SHP77 (cell line): Measurements from ENCODE around the gene HAPLN2.

Source experiments
- DNase-seq, 2 experiments: peaks; one replicate each; lab custom pipeline; 2025; lab: John Stamatoyannopoulos, UW

The HAPLN2 gene

DNA sequence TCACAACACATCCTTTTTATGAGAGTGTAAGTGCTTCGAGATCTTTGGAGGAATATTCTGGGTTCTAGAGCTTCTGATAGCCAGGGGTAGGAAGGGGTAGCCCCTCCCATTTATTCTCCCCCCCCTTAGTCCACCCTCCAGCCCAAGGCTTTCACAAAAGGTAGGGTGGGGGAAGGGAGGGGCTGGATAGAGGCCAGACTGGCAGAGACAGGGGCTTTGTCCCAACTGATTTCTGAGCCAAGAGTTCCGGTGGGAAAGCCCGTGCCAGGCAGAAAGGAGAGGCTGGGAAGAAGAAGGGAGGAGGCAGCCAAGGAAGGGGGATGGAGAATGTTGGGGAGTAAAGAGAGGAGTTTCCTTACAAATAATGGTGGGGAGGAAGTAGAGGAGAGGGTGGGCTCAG is 25.8 kb downstream of the HAPLN2 start:
- no peak for DNase-seq

DNA sequence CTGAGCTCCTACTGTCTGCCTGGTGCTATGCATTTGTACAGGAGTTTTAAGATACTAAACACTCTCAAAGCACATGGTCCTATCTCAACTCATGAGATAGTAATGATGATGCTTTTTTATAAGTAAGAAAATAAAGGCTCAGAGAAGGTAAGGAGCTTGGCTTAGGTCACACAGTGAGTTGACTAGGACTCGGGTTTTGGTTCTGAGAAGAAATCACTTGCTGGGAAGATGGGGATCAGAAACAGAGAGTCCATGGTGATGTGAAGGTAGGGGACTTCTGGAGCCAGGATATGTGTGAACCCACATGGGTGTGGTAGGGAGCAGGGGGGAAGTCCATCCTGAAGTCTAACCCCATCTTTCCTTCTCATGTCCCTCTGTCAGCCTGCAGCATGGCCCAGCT is 26.5 kb downstream of the HAPLN2 start:
- no peak for DNase-seq

DNA sequence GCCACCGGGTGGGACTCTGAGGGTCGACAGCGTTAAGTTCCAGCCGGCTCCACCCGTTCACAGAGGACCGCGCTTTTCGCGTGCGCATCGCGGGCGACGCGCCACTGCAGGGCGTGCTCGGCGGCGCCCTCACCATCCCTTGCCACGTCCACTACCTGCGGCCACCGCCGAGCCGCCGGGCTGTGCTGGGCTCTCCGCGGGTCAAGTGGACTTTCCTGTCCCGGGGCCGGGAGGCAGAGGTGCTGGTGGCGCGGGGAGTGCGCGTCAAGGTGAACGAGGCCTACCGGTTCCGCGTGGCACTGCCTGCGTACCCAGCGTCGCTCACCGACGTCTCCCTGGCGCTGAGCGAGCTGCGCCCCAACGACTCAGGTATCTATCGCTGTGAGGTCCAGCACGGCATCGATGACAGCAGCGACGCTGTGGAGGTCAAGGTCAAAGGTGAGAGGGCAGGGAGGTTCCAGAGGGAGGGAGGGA is 27.6 kb downstream of the HAPLN2 start:
- DNase-seq, result no peak

DNA sequence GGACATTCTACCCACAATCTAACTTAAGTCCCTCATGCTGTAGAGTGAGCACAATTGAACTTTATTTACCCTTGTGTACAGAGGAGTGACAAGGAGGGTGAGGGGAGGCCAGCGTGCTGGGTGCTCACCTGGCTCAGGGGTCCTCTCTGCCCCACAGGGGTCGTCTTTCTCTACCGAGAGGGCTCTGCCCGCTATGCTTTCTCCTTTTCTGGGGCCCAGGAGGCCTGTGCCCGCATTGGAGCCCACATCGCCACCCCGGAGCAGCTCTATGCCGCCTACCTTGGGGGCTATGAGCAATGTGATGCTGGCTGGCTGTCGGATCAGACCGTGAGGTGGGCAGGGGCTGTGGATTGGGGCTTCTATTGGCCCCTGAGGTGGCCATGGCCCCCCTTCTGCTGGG is 28.1 kb downstream of the HAPLN2 start:
- DNase-seq, result no peak

GRCh38 chr1:156648496-156648895 is 29.3 kb downstream of the HAPLN2 start:
- no peak for DNase-seq

- no peak for DNase-seq
These were observed 29.7 kb downstream of the HAPLN2 start for GRCh38 chr1:156648951-156649350.

DNA sequence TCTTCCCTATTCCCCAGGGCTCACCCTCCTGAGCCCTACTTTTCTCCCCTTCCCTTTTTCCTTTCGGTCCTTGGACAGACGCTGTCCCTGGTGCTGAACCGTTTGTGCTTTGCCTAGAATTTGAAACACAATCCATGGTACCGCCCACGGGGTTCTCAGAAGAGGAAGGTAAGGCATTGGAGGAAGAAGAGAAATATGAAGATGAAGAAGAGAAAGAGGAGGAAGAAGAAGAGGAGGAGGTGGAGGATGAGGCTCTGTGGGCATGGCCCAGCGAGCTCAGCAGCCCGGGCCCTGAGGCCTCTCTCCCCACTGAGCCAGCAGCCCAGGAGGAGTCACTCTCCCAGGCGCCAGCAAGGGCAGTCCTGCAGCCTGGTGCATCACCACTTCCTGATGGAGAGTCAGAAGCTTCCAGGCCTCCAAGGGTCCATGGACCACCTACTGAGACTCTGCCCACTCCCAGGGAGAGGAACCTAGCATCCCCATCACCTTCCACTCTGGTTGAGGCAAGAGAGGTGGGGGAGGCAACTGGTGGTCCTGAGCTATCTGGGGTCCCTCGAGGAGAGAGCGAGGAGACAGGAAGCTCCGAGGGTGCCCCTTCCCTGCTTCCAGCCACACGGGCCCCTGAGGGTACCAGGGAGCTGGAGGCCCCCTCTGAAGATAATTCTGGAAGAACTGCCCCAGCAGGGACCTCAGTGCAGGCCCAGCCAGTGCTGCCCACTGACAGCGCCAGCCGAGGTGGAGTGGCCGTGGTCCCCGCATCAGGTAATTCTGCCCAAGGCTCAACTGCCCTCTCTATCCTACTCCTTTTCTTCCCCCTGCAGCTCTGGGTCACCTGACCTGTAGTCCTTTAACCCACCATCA is 33.1 kb downstream of the HAPLN2 start:
- no peak for DNase-seq

DNA sequence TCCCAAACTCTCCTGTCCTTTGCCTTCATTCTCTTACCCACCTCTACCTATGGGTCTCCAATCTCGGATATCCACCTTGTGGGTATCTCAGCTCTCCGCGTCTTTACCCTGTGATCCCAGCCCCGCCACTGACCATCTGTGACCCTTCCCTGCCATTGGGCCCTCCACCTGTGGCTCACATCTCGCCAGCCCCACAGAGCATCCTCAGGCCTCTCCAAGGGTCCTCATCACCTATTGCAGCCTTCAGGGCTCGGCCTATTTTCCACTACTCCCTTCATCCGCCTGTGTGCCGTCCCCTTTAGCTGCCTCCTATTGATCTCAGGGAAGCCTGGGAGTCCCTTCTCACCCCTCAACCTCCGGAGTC is 33.8 kb downstream of the HAPLN2 start:
- no peak for DNase-seq

DNA sequence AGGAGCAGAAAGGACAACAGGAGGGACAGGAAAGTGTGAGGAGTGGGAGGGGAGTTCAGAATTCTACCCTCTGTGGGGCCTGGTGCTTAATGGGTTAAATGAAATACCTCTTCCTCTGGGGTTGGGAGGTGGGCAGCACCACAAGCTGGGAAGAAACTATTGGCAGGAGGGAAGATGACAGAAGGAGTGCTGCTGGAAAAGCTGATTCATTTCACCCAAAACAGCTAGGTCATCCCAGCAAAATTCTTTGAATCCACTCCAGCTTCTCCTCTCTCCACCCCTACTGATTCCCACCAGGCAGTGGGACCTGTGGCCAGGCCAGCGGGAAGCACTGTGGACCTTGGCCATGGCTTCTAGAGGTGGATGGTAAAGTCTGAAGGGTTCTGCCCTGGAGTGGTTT is 35.5 kb downstream of the HAPLN2 start:
- DNase-seq, result no peak

GRCh38 chr1:156655151-156655903 is 36.1 kb downstream of the HAPLN2 start:
- no peak for DNase-seq

DNA sequence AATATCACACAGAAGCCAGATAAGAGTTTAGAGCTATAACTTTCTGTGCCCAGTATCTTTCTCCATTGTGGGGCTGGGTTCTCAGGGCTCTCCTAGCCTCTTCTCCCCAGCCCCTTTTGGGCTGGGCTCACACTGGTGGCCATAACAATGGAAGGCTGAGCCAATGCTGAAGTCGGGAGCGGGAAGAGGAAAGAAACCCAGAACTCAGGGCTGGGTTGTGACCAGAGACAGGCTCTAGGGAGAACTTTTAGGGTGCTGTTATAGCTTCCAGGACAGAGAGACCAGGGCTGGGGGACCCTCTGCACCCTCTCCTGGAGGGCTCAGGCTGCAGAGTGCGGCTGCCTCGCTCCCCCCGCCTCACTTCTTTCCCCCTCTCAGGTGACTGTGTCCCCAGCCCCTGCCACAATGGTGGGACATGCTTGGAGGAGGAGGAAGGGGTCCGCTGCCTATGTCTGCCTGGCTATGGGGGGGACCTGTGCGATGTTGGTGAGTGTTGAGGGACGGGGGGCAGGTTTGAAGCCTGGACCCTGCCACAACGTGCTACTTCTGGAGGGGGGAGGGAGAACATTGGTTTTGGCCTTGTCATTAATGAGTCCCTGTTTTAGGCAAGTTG is 36.8 kb downstream of the HAPLN2 start:
- no peak for DNase-seq

GRCh38 chr1:156656806-156657740 is 37.9 kb downstream of the HAPLN2 start:
- DNase-seq, result peak; percentile 66 to 70

- DNase-seq, result peak; percentile 89 to 91
These were observed 38.6 kb downstream of the HAPLN2 start for GRCh38 chr1:156657741-156658319.

DNA sequence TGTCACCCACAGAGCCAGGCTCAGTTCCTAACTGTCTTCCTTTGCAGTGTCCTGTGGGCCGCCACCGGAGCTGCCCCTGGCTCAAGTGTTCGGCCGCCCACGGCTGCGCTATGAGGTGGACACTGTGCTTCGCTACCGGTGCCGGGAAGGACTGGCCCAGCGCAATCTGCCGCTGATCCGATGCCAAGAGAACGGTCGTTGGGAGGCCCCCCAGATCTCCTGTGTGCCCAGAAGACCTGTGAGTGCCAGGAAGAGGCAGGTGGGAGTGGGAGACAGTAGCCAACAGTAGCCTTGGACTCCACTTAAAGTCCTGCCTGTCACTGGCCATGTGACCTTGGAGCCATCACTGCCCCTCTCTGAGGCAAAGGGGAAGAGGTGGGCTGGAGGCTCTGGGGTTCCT is 39.3 kb downstream of the HAPLN2 start:
- DNase-seq, result peak; percentile 61 to 77

DNA sequence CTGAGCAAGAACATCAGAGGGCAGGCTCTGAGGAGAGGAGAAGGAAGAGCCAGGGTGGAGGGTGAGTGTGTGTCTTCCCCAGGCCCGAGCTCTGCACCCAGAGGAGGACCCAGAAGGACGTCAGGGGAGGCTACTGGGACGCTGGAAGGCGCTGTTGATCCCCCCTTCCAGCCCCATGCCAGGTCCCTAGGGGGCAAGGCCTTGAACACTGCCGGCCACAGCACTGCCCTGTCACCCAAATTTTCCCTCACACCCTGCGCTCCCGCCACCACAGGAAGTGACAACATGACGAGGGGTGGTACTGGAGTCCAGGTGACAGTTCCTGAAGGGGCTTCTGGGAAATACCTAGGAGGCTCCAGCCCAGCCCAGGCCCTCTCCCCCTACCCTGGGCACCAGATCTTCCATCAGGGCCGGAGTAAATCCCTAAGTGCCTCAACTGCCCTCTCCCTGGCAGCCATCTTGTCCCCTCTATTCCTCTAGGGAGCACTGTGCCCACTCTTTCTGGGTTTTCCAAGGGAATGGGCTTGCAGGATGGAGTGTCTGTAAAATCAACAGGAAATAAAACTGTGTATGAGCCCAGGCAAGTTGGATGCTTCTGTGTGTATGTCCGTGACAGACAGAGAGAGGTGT is 39.8 kb downstream of the HAPLN2 start:
- DNase-seq, result peak; percentile 80 to 90

- DNase-seq, result no peak
These were observed 40.4 kb downstream of the HAPLN2 start for GRCh38 chr1:156659661-156659987.

DNA sequence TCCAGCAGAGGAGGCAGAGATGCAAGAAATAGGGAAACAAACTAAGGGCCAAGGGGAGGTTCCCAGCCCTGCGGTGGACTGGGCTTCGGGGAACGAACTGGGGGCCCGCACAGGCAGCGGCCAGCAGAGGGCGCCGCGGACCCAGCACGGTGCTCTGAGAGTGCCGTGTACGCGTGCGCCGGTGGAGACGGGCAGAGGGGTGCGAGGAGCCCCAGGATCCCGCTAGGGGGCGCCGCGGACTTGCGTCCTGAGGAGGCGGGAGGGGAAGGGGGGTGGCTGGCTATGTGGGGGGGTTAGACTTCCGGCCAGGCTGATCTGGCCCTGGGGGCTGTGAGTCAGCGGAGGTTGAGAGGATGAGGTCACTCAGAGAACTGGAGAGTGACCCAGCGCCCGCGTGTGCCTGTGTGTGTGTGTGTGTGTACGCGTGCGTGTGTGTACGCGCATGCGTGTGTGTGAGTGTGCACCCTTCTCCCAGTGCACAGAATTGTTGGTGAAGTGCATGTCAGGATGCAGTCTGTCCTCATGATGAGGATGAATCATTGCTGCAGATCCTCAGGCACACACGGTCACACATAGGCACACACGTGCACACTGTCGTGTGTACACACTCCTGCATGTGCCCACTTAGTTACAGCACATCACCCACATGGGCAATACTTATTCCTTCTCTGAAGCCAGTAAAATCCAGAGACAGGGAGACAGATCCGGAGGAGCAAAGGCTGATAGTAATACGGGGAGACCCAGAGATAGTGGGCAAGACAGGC is 41.0 kb downstream of the HAPLN2 start:
- peak; percentile 99 for DNase-seq

DNA sequence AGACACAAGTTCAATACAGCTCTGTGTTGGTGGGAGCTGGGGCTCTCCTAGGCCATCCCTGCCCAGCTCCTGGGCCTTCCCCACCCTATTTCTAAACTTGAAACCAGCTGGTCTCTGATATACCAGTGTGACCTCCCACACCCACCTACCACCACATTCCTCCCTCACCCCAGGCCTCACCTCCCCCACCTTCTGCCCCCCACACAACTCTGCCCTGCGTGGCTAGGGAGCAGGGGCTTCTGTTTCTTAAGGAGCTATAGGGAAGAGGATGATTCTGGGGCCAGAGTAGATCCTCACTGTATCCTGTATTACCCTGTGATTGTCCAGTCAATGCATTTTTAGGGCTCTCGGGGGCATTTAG is 41.5 kb downstream of the HAPLN2 start:
- no peak for DNase-seq

DNA sequence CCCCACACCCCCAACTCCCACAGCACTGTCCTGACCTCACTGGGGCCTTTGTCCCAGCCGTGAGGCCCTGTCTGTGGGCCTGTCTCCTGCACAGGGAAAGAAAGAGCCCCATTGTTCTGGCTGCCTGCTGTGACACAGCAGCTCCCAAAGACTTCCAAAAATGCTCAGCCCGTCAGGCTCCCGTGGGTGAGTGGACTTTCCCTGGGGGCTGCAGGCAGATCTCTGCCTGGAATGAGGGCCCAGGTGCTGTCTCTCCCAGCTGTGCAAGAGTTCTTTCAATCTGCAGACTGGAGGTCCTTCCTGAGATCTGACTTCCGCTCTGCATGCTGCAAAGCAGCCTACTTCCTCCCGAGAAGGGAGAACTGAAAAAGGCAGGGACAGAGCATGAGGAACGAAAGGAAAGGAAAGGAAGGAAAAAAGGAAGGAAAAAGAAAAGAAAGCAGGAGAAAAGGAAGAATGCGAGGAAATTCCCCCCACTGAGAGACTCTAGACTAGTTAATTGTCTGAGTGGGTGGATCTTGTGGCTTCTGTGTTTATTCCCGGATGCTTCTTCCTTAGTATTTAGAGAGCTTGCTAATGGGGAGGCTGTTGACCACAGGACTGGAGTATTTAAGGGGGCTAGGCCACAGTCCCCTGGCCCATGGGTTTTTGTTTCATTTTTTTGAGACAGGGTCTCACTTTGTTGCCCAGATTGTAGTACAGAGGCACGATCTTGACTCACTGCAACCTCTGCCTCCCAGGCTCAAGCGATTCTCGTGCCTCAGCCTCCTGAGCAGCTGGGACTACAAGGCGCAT is 43.0 kb downstream of the HAPLN2 start:
- no peak for DNase-seq

DNA sequence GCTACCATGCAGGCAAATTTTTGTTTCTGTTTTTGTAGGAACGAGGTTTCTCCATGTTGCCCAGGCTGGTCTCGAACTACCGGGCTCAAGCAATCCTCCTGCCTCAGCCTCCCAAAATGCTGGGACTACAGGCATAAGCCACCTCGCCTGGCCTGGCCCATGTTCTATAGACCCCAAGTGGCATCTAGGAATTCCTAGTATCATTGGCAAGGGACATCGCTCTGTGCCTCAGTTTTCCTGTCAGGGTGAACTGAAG is 43.5 kb downstream of the HAPLN2 start:
- DNase-seq, result no peak
